ENCODE data around the gene MYRIP. TPM values are rescaled to one million over a fixed set of nuclear protein-coding genes. Genes with fewer than 3 reads are reported as not detected.
A peak's percentile ranks its signal among the peaks of the same experiment; 100 is the strongest.

The MYRIP gene
- total RNA-seq, 2 donors from 2014 or later = 6.3 to 8.7 TPM

DNA sequence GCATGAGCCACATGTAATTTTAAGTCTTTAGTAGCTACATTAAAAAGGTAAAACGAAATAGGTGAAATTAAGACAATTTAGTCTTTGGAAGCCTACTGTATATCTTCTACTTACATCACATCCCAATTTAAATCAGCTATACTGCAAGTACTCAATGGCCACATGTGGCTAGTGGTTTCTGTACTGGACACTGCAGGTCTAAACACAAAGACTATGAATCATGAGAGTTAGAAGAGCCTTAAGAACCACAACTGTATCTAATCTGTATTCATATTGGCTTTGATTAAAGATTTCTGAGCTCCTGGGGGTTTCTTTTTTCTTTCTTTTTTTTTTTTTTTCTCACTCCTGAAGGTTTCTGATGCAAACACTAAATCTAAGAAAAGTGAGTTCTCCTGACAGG, 497.8 kb downstream of the MYRIP start:
- TF ChIP-seq, protein P1, sequence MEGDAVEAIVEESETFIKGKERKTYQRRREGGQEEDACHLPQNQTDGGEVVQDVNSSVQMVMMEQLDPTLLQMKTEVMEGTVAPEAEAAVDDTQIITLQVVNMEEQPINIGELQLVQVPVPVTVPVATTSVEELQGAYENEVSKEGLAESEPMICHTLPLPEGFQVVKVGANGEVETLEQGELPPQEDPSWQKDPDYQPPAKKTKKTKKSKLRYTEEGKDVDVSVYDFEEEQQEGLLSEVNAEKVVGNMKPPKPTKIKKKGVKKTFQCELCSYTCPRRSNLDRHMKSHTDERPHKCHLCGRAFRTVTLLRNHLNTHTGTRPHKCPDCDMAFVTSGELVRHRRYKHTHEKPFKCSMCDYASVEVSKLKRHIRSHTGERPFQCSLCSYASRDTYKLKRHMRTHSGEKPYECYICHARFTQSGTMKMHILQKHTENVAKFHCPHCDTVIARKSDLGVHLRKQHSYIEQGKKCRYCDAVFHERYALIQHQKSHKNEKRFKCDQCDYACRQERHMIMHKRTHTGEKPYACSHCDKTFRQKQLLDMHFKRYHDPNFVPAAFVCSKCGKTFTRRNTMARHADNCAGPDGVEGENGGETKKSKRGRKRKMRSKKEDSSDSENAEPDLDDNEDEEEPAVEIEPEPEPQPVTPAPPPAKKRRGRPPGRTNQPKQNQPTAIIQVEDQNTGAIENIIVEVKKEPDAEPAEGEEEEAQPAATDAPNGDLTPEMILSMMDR (IDR thresholded peaks at IDR 0.05) = no peak
- H3K36me3 ChIP-seq = no peaks in the 10 kb centered on the region

DNA sequence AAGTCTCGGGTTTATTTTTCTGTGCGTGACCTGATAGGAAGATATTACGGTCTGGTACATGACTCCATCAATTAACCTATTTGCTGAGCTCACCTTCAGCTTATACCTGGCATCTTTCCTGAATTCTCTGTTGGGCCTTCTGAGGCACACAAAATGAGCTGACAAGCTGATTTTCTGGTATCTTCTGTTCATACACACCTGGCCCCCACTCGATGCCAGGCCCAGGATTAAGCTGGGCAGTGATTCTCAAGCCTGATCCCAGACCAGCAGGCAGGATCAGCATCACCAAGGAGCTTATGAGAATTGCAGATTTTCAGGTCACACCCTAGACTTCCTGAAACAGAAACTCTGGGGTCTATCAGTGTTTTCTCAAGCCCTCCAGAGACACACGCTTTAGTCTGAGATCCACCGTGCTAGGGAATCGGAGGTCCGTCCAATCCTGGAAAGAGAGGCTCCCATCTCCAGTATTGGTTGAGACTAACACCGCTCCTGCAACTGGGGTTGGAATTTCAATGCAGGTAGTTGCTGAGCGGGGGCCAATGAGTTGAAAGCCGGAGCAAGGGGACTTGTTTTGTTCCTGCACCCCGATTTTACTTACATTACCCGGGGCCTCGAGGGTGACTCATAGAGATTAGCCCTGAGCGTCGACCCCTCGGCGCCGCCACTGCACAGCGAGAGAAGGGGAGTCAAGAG, 499.5 kb downstream of the MYRIP start:
- Histone ChIP-seq H3K36me3 (no peaks in the 10 kb centered on the region), H3K4me1 (peaks cover 5% of the 10 kb centered on the region), H3K27me3 (no peaks in the 10 kb centered on the region), H3K9me3 (no peaks in the 10 kb centered on the region), H3K9ac (ENCODE audit: low read depth in 2 of 2, low read length in 2 of 2) (peak overlapping the region; percentile 48 to 66), H3K27ac (peak overlapping the region; percentile 96), H3K4me3 (peak overlapping the region; percentile 98)
- intact Hi-C loops (cut with DNase I) = no loop called here
- TF ChIP-seq, protein P1 (IDR thresholded peaks at IDR 0.05) = no peak
- no peak for DNase-seq

More for the DNA sequence above, 497.8 kb downstream of the MYRIP start:
- Histone ChIP-seq H3K4me3 (no peak overlapping the region), H3K9ac (ENCODE audit: low read depth in 2 of 2, low read length in 2 of 2) (no peak overlapping the region), H3K27me3 (no peaks in the 10 kb centered on the region), H3K27ac (no peak overlapping the region), H3K9me3 (no peaks in the 10 kb centered on the region), H3K4me1 (peaks cover 5% of the 10 kb centered on the region)
- no peak for DNase-seq
- intact Hi-C loops (cut with DNase I) = no loop called here

DNA sequence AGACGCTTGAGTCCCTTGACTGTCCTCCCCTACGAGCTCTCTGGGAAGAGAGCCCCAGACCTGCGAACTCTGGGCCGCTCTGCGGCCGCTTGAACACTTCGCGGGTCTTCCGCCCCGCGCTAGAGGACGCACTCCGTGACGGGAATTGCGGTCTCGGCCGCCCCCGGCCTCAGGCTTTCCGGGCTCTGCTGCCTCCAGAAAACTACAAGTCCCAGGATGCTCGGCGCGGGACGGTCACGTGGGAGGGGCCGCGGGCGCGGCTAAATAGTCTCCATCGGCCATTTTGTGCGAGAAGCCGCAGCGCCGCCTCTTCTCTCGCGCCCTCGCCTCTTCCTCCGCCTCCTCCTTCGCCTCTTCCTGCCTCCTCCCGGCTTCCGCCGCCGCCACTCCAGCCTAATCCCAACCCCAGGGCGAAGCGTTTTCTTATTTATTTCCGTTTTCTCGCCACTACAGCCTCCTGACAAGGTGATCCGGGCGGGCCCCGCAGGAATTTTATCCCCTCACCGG, 500.1 kb downstream of the MYRIP start, which contains the start of gene EIF1B:
Gene EIF1B (plus strand): TSS at position 290 of the 507 bp plus-strand sequence. CDS start 235 bp downstream, outside the sequence.
- Histone ChIP-seq H3K9ac (ENCODE audit: low read depth in 2 of 2, low read length in 2 of 2) (peak within 1 kb of the TSS; percentile 69 to 92), H3K36me3 (no peaks in the 10 kb centered on the region), H3K27ac (peak within 1 kb of the TSS; percentile 96), H3K4me1 (peaks cover 9% of the 10 kb centered on the region), H3K4me3 (peak within 1 kb of the TSS; percentile 98), H3K27me3 (no peaks in the 10 kb centered on the region), H3K9me3 (no peaks in the 10 kb centered on the region)
- intact Hi-C loops (cut with DNase I) = no loop called here
- peak; percentile 99 for DNase-seq
- TF ChIP-seq, protein P1 (IDR thresholded peaks at IDR 0.05) = peak; percentile 93
